Measurements from ENCODE around the gene MAPK10.

MAPK10 gene

DNA sequence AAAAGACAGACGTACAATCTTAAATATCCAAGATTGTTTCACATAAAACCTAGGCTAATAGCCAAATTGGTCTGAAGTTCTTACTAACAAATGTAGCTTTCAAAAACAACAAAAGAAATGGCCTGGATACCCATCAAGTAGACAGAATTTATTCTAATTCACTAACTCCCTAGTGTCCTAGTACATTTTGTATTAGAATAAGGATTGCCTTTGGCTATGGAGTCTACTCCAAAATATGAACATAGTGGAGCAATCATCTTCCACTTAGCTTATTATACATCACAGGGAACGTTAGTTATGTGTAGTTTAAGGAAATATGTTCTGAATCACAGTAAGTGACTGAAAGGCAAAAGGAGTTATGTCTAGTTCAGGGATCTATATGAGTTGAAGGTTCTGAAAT, 81.7 kb downstream of the MAPK10 start:
- no peak for DNase-seq (ENCODE audit: low spot score)

DNA sequence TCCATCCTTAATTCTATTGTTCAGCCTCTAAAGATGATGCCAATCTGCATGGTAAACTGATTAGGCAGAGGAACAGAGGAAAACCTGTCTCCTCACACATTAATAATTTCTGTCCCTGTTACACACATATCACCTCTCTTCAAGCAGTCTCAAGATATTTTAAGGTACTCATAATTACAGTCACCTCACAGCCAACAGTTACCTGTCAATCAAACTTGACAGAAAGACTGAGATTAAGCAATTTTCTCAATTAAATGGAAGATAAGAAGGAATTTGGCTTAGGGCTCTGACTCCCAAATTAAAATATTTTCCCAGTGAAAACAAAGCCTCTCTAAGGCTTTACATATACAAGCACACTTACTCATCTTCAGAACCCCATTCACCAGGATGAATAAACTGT, 85.2 kb downstream of the MAPK10 start:
- no peak for DNase-seq (ENCODE audit: low spot score)

DNA sequence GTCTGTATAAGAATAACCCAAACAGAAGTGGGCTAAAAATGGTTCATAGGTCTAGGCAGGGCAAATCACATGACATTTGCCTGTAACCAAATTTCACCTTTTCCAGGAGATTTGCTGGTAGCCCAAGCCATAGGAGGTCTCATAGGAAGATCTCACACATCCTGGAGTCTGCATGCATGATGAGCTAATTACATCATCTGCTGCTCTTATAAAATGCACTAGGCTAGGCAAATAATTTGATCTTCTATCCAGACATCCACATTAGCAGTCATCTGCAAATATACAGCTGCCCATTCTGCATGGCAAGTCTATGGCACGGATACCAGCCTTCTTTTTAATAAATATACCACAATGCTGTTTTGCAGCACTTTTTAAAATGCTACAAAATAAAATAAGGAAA, 87.2 kb downstream of the MAPK10 start:
- no peak for DNase-seq (ENCODE audit: low spot score)

DNA sequence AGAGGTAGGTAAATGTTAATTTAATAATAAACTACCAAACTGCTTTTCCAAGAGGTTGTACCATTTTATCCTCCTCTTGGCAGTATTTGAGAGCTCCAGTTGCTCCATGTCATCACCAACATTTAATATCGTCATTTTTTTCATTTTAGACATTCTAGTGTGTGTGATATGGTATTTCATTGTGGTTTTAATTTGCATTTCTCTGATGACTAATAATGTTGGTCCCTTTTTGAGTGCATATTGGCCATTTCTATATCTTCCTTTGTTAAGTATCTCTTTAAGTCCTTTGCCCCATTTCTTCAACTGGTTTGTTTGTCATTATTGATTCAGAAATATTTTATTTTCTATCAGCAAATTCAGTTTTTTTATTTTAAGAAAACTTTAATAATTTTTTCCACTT, 88.8 kb downstream of the MAPK10 start:
- no peak for DNase-seq (ENCODE audit: low spot score)

GRCh38 chr4:86269354-86269753, 90.5 kb downstream of the MAPK10 start:
- no peak for DNase-seq (ENCODE audit: low spot score)

- DNase-seq (ENCODE audit: low spot score), result no peak
Observed at GRCh38 chr4:86264241-86264640, 95.6 kb downstream of the MAPK10 start.

DNA sequence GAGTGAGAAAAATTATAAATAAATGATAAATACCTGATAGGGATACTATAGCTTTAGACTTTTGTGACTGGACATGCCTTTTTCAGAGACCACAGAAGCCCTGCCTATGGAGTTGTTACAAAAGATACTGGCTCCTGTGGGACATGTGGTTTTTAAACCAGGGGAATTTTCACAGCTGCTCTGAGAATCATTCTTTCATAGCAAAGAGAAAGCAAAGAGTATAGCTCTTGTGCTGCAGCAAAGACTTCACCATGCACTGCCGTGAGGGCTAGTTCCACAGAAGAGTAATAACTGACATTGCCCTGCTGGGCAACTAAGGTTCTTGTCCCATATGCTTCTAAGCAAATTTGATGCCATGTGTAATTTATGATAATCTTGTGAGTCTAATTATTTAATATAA, 98.2 kb downstream of the MAPK10 start:
- DNase-seq (ENCODE audit: low spot score), result no peak

DNA sequence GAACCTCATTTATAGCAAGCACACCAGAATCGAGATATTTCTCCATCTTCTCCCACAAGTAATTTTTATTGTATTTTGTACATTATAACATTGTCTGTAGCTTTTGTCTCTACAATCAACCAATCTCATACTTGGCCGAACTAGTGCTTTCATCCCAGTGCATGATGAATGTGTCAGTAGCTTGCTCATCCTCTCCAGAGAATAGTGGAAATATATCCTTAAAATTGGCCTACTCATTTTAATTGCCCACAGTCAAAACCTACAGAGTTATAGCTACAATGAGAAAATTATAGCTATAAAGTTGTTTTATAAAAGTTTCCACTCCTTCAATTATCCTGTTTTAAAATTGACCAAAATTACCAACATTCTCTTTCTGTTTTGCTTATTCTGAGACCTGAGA, 103.8 kb downstream of the MAPK10 start:
- peak; percentile 16 for DNase-seq (ENCODE audit: low spot score)

- DNase-seq (ENCODE audit: low spot score), result no peak
Observed at GRCh38 chr4:86250619-86251018, 109.2 kb downstream of the MAPK10 start.

GRCh38 chr4:86250006-86250405, 109.8 kb downstream of the MAPK10 start:
- peak; percentile 10 for DNase-seq (ENCODE audit: low spot score)

DNA sequence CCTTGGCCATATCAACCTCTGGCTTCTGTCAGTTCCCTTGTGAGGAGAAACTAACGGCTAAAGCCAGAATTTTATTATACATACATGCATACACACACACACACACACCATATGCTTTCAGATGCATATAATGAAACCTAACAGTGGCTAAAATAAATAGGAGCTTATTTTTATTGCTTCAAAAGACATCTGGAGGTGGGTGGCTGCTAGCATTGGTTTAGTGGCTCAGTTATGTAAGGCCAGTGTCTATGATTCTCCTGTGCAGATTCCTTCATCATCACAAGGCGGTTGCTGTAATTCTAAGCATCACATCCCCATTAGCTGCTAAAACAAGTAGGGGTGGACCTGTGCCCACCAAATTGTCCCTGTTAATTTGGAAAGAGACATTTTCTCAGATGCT, 110.8 kb downstream of the MAPK10 start:
- DNase-seq (ENCODE audit: low spot score), result no peak

- DNase-seq (ENCODE audit: low spot score), result no peak
Observed at GRCh38 chr4:86247906-86248305, 111.9 kb downstream of the MAPK10 start.

GRCh38 chr4:86247320-86247719, 112.5 kb downstream of the MAPK10 start:
- no peak for DNase-seq (ENCODE audit: low spot score)

DNA sequence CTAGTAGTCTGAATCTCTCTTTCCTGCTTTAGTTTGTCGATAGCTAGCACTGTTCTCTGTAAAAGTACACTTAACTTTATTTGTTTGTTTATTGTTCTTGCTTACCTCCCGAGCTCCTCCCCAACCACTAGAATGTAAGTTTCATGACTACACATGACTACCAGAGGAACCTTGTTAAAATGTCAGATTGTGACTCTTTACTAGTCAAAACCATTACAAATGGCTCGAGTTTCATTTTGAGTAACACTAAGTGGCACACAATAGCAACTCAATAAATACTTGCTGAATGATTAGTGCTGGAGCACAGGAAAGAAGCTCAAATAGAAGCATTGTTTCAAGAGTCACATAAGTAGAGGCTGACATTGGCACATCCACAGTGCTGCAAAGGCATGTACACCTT, 116.1 kb downstream of the MAPK10 start:
- no peak for DNase-seq (ENCODE audit: low spot score)

DNA sequence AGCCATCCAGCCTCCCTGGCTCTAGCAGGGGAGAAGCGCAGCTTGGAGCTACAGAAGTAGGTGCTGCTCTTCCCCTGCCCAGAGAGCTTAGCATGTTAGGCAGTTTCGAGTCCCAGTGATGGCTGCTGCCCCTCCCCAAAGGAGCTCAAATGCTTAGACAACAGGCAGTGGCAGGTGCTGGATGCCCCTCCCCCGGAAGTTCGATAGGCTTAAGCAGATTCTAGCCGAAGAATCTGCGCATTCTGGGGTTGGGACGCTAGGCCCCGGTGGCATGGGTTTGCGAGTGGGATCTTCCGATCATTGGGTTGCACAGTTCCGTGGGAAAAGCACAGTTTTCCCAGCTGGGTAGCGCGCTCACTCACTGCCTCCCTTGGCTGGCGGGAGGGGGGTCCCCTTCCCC, 117.2 kb downstream of the MAPK10 start:
- DNase-seq (ENCODE audit: low spot score), result no peak

DNA sequence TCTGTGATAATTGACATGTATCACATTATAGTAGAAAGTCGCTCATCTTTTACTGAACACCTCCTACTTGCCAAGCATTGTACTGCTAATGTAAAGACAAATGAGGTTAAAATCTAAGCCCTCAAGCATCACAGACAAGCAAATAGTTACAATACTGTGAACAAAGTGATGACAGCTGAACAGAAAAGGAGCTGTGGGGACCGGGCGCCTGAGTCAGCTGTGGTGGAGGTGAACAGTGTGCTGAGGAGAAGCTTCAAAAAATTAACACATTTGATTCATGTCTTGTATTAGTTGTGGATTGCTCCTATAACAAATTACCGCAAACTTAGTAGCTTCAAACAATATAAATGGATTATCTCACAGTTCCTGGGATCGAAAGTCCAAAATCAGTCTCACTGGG, 124.3 kb downstream of the MAPK10 start:
- DNase-seq (ENCODE audit: low spot score), result no peak

- DNase-seq (ENCODE audit: low spot score), result peak; percentile 55
Observed at GRCh38 chr4:86233681-86234080, 126.2 kb downstream of the MAPK10 start.

DNA sequence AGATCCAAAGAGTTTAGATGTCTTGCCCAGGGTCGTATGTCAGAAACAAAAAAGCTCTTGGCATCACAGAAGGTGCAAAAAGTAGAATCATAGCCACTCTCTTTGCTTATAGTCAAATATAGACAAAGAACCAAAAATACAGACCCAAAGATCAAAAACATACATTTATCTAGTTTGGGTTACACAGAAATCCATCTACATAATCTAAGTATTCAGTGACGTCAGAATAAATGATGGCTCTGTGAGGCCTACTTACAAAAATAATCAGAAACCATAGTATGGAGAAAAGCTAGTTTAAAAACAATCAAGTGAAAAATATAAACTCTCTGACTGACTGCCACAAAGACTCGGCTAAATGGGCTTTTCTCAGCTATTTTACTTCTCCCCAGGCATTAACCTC, 126.8 kb downstream of the MAPK10 start:
- DNase-seq (ENCODE audit: low spot score), result no peak

- DNase-seq (ENCODE audit: low spot score), result peak; percentile 43
Observed at GRCh38 chr4:86223472-86223871, 136.4 kb downstream of the MAPK10 start.

GRCh38 chr4:86221002-86221401, 138.9 kb downstream of the MAPK10 start:
- DNase-seq (ENCODE audit: low spot score), result no peak

DNA sequence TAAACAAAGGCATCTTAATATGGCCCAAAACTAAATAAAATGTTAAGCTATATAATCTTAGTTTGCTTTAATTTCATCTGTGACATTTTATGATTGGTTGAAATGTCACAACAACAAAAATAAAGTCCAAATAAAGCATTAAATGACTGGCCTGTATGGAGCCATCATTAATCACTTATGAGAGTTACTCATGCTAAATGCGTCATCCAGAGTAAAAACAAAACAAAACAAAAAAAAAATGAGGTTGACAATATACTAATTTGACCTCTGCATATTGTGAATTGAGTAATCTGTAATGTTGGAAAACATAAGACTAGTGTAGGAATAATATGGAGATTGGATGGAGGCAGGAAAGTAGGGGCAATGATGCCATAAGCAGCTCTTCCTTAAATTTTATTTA, 139.7 kb downstream of the MAPK10 start:
- DNase-seq (ENCODE audit: low spot score), result peak; percentile 24

GRCh38 chr4:86218746-86219473, 140.9 kb downstream of the MAPK10 start:
- DNase-seq (ENCODE audit: low spot score), result no peak

DNA sequence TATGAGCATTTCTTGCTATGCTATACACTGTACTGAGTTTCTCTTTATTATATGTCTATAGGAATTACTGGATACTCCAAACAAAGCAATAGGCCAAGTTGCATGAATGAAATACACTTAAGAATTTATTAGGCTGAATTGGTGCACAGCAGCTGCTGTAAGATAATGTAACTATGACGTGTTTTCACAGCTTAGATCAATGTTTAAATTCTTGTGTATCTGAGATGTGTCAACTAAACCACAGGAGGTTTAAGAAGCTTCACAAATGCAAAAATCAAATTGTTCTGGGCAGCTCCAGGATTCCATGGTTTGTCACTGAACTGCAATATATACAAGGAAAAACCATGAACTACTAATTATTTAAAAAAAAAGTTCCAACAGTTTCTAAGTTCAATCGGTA, 156.7 kb downstream of the MAPK10 start:
- no peak for DNase-seq (ENCODE audit: low spot score)

GRCh38 chr4:86185659-86186058, 174.2 kb downstream of the MAPK10 start:
- DNase-seq (ENCODE audit: low spot score), result no peak

DNA sequence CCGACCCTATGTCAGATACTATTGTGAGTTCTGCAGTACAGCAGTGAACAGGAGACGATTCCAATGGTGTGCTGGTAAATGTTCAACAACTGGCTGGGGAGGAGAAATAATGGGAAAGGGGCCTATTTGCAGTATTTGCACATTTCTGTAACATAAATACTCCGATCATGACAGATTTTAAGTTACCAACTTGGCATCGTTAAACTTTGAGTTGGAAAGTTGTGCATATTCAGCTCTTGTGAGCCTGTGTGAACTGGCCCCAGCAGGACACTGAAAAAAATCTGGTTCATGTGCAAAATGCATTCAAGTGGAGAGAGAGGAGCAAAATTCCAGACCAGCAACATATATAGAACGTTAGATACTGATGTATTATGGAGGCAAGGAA, 175.0 kb downstream of the MAPK10 start:
- DNase-seq (ENCODE audit: low spot score), result no peak

Data from AG20443 (cell line).